ENCODE results near the gene TGDS.

TGDS gene

GRCh38 chr13:94599877-94600276, 3.9 kb upstream of the TGDS start:
- DNase-seq, result no peak

- no peak for DNase-seq
These were observed 2.3 kb upstream of the TGDS start for GRCh38 chr13:94598281-94598680.

DNA sequence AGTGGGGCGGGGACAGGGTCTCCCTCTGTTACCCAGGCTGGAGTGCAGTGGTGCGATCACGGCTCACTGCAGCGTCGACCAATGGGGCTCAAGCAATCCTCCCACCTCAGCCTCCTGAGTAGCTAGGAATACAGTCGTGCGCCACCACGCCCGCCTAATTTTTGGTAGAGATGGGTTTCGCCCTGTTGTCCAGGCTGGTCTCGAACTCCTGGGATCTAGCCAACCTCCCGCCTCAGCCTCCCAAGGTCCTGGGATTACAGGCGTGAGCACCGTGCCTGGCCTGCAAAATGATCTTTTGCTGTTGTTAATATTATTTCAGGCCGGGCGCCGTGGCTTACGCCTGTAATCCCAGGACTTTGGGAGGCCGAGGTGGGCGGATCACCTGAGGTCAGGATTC, 621 bp upstream of the TGDS start:
- no peak for DNase-seq

- peak; percentile 33 for DNase-seq
These were observed 677 bp downstream of the TGDS start for GRCh38 chr13:94595001-94595949.

DNA sequence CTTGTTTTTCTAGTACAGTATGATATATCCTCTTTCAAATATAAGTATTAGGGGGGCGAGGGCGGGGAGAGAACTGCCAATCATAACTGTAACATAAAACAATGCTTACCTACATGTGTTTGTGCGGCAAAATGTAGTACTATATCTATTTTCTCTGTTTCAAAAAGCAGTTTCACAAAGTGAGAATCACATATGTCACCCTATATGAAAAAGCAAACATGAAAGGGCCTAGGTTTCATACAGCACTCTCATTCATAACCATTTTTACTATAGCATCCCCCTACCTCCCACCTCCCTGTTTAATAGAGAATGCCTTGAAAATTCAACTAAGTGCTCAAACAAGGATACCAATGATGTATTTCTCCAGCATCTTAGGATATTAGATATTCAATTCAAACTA, 5.2 kb downstream of the TGDS start:
- DNase-seq, result peak; percentile 29

GRCh38 chr13:94588541-94588940, 7.4 kb downstream of the TGDS start:
- no peak for DNase-seq

DNA sequence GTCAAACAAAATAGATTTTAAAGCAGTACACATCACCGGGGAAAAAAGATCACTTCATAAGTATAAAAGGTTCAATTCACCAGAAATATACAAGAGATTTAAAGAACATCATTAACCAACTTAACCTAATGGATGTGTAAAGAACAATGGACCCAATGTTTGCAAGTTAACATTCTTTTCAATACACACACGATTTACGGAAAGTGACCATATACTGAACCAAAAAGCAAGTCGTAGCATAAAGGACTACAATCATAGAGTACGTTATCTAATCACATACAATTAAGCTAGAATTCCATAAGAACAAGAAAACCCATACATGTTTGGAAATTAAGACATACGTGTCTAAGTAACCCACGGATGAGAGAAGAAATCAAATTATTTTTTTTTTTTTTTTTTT, 9.6 kb downstream of the TGDS start:
- DNase-seq, result no peak

GRCh38 chr13:94585543-94586101, 10.3 kb downstream of the TGDS start:
- no peak for DNase-seq

DNA sequence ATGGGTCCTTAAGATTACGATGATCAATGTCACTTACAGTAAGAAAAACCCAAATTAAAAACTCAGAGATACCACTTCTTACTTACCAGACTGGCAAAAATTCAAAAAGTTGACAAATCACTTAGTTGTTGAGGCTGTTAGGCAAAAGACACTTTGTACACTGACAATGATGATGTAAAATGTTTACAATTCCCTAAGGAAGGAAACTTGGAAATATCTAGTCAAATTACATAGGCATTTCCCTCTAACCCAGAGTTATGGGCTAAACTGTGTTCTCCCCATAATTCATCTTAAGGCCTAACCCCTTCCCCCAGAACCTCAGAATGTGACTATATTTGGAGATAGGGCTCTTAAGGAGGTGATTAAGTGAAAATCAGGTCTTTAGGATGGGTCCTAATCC, 12.0 kb downstream of the TGDS start:
- DNase-seq, result no peak

GRCh38 chr13:94579063-94579462, 16.9 kb downstream of the TGDS start:
- DNase-seq, result no peak

DNA sequence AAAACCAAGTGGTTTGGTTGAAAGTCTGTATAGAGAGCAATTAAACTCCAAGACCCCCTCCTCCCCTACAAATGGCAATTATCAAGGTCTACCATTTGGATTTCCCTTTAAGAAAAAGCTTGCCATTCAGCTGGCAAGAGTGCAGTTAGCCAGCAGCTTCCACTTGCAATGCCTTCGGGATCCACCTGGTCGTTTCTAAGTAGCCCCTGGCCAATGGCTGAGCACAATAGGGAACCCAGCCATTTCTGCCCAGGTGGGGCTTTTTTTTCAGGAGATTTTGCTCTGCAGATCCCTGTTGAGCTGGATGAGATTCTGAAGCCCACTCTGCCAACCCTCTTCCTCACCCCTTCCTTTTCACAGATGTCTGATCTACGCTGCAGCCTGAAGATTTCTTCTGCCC, 26.3 kb downstream of the TGDS start:
- no peak for DNase-seq

DNA sequence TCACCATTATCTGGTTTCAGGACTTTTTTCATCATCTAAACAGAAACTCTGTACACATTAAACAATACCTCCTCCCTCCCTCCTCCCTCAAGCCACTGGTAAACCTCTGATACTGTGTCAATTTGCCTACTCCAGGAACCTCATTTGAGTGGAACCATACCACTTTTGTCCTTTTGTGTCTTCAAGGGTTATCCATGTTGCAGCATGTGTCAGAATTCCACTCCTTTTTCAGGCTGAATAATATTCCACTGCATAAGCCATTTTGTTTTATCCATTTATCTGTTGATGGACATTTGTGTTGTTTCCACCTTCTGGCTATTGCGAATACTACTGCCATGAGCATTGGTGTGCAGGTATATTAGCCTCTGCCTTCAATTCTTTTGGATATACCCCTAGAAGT, 27.5 kb downstream of the TGDS start:
- no peak for DNase-seq

- no peak for DNase-seq
These were observed 28.4 kb downstream of the TGDS start for GRCh38 chr13:94567581-94567980.

- no peak for DNase-seq
These were observed 34.8 kb downstream of the TGDS start for GRCh38 chr13:94561126-94561525.

- no peak for DNase-seq
These were observed 35.8 kb downstream of the TGDS start for GRCh38 chr13:94560116-94560515.

DNA sequence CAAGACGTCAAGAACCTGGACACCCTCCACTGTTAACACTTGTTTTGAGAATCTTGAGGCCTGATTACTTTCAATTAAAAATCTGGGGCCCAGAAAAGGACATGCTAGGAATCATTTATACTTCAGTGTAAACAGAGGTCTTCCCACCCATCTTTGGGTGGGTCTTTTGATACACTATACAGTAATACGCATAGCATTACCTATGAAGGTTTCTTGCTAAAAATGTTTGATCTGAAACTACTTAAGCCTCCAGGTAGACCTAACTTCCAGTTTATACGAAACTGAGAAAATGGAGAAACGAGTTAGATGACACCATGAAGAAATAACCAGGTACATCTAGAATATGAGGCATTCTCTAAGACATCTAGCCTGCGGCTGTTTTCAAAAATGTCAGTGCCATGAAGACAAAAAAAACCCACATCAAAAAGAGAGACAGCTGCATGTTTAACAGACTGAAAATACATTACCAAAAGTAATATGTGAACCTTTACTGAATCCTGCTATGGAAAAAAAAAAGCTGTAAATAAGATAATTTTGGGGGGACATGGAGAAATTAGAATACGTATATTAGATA, 36.6 kb downstream of the TGDS start:
- no peak for DNase-seq

DNA sequence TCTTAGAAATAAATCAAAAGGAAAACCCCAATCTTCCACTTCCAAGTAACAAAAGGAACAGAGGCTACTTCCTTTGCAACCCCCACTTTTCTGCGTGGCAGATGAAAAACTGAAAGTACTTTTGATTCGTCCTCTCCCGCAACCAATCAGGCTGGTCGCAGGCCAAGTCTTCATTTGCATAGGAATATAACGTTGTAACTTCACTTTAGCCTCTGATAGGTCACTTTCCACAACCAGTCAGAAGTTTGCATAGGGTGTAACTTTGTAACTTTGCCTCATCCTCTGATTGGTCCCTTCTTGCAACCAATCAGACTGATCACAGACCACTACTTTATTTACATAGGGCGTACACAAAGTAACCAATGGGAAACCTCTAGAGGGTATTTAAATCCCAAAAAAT, 37.2 kb downstream of the TGDS start:
- no peak for DNase-seq

GRCh38 chr13:94557684-94558235, 38.2 kb downstream of the TGDS start:
- DNase-seq, result no peak

DNA sequence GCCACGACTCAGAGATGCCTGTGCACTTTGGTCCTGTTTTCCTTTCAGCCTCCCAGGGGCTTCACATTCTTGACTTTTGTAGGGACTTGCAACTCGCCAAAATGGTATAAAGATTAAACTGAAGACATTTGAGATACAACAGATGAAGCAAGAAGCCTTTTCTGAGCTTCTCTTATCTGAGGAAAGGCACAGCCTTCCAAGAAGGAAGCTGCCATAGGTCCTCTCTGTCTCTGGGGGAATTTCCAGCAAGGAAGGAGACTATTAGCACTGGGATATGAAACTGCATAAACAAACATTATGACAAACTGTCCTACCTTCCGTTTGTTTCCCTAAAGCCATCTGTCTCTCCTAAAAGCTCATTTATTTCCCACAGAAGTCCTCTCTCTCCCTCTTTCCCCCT, 39.3 kb downstream of the TGDS start:
- DNase-seq, result no peak

- no peak for DNase-seq
These were observed 39.9 kb downstream of the TGDS start for GRCh38 chr13:94556041-94556440.

DNA sequence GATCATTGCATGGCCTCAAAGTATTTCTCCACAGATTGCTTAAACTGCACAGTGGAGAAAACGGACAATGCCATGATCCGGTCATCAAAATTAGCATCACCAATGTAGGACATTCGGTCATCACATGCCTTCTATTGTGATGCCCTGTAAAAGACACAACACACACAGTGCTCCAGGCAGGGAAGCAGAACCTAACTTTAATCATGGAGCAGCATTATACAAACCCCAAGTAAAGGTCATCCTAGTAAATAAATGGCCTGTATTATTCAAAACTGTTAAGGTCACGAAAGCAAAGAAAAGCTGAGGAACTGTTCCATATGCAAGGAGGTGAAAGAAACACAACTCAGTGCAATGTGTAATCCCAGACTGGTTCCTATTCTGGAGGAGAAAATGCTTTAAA, 42.2 kb downstream of the TGDS start:
- no peak for DNase-seq

DNA sequence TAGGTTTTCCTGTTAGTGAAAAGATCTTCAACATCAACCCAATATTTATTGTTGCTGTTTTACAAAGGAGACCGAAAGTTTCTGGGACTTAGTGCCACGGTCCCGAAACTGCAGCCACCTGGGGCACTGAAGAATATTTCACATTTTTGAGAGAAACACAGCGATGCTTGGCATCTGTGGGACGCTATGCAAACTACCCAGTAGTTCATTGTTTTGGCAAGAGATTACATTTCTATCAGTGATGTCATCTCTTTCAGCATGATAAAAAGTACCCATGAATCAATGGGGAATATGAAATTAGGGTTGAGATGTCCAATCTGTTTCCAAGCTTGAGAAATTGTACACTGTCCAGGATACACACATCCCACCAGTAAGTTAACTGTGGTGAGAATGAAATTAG, 43.9 kb downstream of the TGDS start:
- no peak for DNase-seq

DNA sequence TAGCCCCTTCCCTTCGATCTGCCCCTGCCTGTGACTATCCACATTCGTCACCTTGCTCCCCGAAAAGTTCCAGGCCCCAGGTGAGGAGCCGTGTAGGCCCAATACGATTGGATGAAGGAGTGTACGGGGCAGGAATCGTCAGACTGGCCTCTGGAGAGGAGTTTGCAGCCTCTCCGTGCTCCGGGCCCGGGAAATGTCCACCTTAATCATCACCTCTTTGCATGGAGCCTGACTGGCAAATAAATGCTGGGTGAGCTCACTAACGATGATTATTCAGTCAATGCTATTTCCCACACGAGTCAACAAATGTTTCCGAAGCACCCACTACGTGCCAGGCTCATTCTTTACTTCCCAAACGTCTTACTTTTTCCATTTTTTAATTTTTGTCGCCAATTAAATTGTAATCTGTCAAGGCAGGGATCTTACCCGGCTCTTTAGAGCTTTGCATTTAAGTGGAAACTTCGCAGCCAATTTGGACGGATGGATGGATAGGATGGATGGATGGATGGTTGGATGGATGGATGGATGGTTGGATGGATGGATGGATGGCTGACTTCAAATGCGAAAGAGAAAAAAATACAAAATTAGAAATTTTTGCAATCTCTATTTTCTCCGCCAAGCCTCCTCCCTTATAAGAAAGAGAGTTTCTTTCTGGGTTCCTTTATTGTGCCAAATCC, 45.8 kb downstream of the TGDS start:
- no peak for DNase-seq
